ENCODE measurements around the gene DPYSL3.

DPYSL3 gene

GRCh38 chr5:147360816-147361215, 149.1 kb downstream of the DPYSL3 start:
- DNase-seq: no peak

- DNase-seq: no peak
These were observed 150.3 kb downstream of the DPYSL3 start for GRCh38 chr5:147359581-147359980.

- DNase-seq: no peak
These were observed 150.8 kb downstream of the DPYSL3 start for GRCh38 chr5:147359101-147359500.

GRCh38 chr5:147349241-147349640, 160.6 kb downstream of the DPYSL3 start:
- no peak for DNase-seq

- no peak for DNase-seq
These were observed 161.4 kb downstream of the DPYSL3 start for GRCh38 chr5:147348451-147348850.

- no peak for DNase-seq
These were observed 161.8 kb downstream of the DPYSL3 start for GRCh38 chr5:147348046-147348445.

- no peak for DNase-seq
These were observed 163.8 kb downstream of the DPYSL3 start for GRCh38 chr5:147346006-147346561.

GRCh38 chr5:147344861-147345260, 165.0 kb downstream of the DPYSL3 start:
- DNase-seq: no peak

GRCh38 chr5:147341345-147341744, 168.5 kb downstream of the DPYSL3 start:
- no peak for DNase-seq

GRCh38 chr5:147340941-147341340, 168.9 kb downstream of the DPYSL3 start:
- DNase-seq: no peak
